SK-N-SH (cell line): ENCODE data around the gene RGS7BP. TPM values are rescaled to one million over a fixed set of nuclear protein-coding genes. Genes with fewer than 3 reads are reported as not detected.

Source experiments
- CTCF ChIA-PET: fragments of 300-600, 350-600 bp; formaldehyde crosslinking; extraction: SDS; loops from one replicate; lab custom pipeline; 2021; lab: Yijun Ruan, JAX
- POLR2A ChIA-PET: fragments of 350-600 bp; sonication (Branson Sonifier 250); formaldehyde crosslinking; extraction: SDS; loops from one replicate; lab custom pipeline; 2020; ENCODE audit warnings: antibody characterized with exemption, inconsistent platforms; lab: Yijun Ruan, JAX
- DNase-seq: peaks from one replicate; pipeline ENCODE4 v3.0.0; 2012
- H2AFZ ChIP-seq: fragments of 200-600 bp; sonication (generic); 2 replicates; pipeline ENCODE4 v1.8.1; 2016; ENCODE audit warnings: antibody characterized with exemption, mild to moderate bottlenecking, low read depth
- H3F3A ChIP-seq: fragments of 200-600 bp; sonication (generic); replicated peaks from 2 replicates; pipeline ENCODE3; 2016; ENCODE audit warnings: antibody characterized with exemption, mild to moderate bottlenecking; ENCODE audit not compliant: insufficient read depth
- H3K27ac ChIP-seq, 2 experiments: fragments of 200-500 bp in 1 of 2; fragments of 200-600 bp in 1 of 2; sonication (Bioruptor generic) in 1 of 2; sonication (generic), shearing (Covaris generic) in 1 of 2; 2 replicates each; pipeline versions ENCODE4 v1.5.1 to v1.6.1; 2014 to 2016; ENCODE audit warnings: low read depth in 2 of 2, inconsistent platforms in 1 of 2, low read length in 1 of 2, mild to moderate bottlenecking in 1 of 2, mixed read lengths in 1 of 2
- H3K27me3 ChIP-seq: fragments of 200-600 bp; sonication (generic), shearing (Covaris generic); 2 replicates; pipeline ENCODE4 v1.6.1; 2016; ENCODE audit warnings: mixed run types; ENCODE audit not compliant: insufficient read depth
- H3K36me3 ChIP-seq, 2 experiments: fragments of 200-500 bp in 1 of 2; fragments of 200-600 bp in 1 of 2; sonication (Bioruptor generic) in 1 of 2; sonication (generic) in 1 of 2; replicated peaks in 1 of 2; 2 replicates each; pipeline versions ENCODE3 to v1.5.1; 2014 to 2016; ENCODE audit warnings: low read length in 1 of 2, mild to moderate bottlenecking in 1 of 2; ENCODE audit not compliant: insufficient read depth in 2 of 2, control insufficient read depth in 1 of 2
- H3K4me1 ChIP-seq, 2 experiments: fragments of 200-500 bp in 1 of 2; fragments of 200-600 bp in 1 of 2; sonication (Bioruptor generic) in 1 of 2; sonication (generic), shearing (Covaris generic) in 1 of 2; 2 replicates each; pipeline versions ENCODE4 v1.5.1 to v1.6.1; 2014 to 2016; ENCODE audit warnings: low read depth in 1 of 2, low read length in 1 of 2, mixed run types in 1 of 2; ENCODE audit not compliant: insufficient read depth in 2 of 2, control insufficient read depth in 1 of 2
- H3K4me2 ChIP-seq: fragments of 200-600 bp; sonication (generic), shearing (Covaris generic); 2 replicates; pipeline ENCODE4 v1.6.1; 2017; ENCODE audit warnings: mixed run types
- H3K4me3 ChIP-seq, 2 experiments: fragments of 200-500 bp in 1 of 2; fragments of 200-600 bp in 1 of 2; sonication (Bioruptor generic) in 1 of 2; sonication (generic), shearing (Covaris generic) in 1 of 2; 2 replicates each; pipeline versions ENCODE4 v1.5.1 to v1.8.1; 2014 to 2016; ENCODE audit warnings: low read depth in 2 of 2, inconsistent platforms in 1 of 2, low read length in 1 of 2, mild to moderate bottlenecking in 1 of 2, mixed read lengths in 1 of 2, moderate library complexity in 1 of 2
- H3K79me2 ChIP-seq: fragments of 200-600 bp; sonication (generic); 2 replicates; pipeline ENCODE4 v1.8.1; 2017; ENCODE audit warnings: mild to moderate bottlenecking; ENCODE audit not compliant: insufficient read depth
- H3K9ac ChIP-seq: fragments of 200-600 bp; sonication (generic); 2 replicates; pipeline ENCODE4 v1.6.1; 2017; ENCODE audit warnings: mixed run types
- H3K9me2 ChIP-seq: fragments of 200-600 bp; sonication (generic); 2 replicates; pipeline ENCODE4 v1.6.1; 2017; ENCODE audit warnings: mixed run types
- H3K9me3 ChIP-seq: fragments of 200-600 bp; sonication (generic); 2 replicates; pipeline ENCODE4 v1.6.1; 2017; ENCODE audit warnings: mixed run types, mild to moderate bottlenecking, moderate library complexity
- H4K20me1 ChIP-seq: fragments of 200-600 bp; sonication (generic); 2 replicates; pipeline ENCODE4 v1.6.1; 2017; ENCODE audit warnings: mild to moderate bottlenecking, mixed run types; ENCODE audit not compliant: insufficient read depth
- CHD2 ChIP-seq: fragments of 150-350 bp; IDR thresholded peaks from 2 replicates; pipeline ENCODE4 v1.6.1; 2018; ENCODE audit warnings: low read length; ENCODE audit not compliant: partially characterized antibody
- FOSL2 ChIP-seq: IDR thresholded peaks from 2 replicates; pipeline ENCODE4 v1.4.0; 2012; ENCODE audit warnings: low read depth, mild to moderate bottlenecking, moderate library complexity, borderline replicate concordance
- GATA2 ChIP-seq: sonication (generic); formaldehyde crosslinking; IDR thresholded peaks from 2 replicates; pipeline ENCODE4 v1.5.0; 2020; ENCODE audit warnings: mild to moderate bottlenecking, missing genetic modification reagents
- MEF2A ChIP-seq: IDR thresholded peaks from 2 replicates; pipeline ENCODE4 v1.4.0; 2012; ENCODE audit warnings: low read depth, borderline replicate concordance
- POLR2AphosphoS5 ChIP-seq: IDR thresholded peaks from 2 replicates; pipeline ENCODE4 v1.6.1; 2012; ENCODE audit warnings: low read depth, low read length
- RCOR1 ChIP-seq: fragments of 150-350 bp; IDR thresholded peaks from 2 replicates; pipeline ENCODE4 v1.6.1; 2017; ENCODE audit warnings: antibody characterized with exemption, low read length
- SIN3A ChIP-seq: IDR thresholded peaks from 2 replicates; pipeline ENCODE4 v1.6.1; 2012; ENCODE audit warnings: low read depth, mild to moderate bottlenecking, low read length, moderate library complexity, borderline replicate concordance
- SMC3 ChIP-seq: IDR thresholded peaks from 2 replicates; pipeline ENCODE4 v1.6.1; 2012; ENCODE audit warnings: low read depth, low read length, improper control_type of control experiment
- YY1 ChIP-seq: IDR thresholded peaks from 2 replicates; pipeline ENCODE4 v1.4.0; 2012; ENCODE audit warnings: low read depth, mild to moderate bottlenecking
- WGBS: methylation state at CpG from one replicate; pipeline ENCODE4 v1.1.6; 2017; ENCODE audit warnings: low lambda C conversion rate; 5-methylcytosine and 5-hydroxymethylcytosine counted together
- polyA plus RNA-seq, 3 experiments: library from polyadenylated mRNA; depleted of rRNA; stranded (reverse); fragments of >200 nt; gene quantifications; 2 replicates each; pipeline ENCODE4 v1.2.3, GENCODE V29; 2012
- TF ChIP-seq, protein P1 (sequence below): fragments of 150-350 bp; IDR thresholded peaks from 2 replicates; pipeline ENCODE4 v1.6.1; 2016; ENCODE audit warnings: mild to moderate bottlenecking, low read depth, low read length
- TF ChIP-seq, protein P2 (sequence below): fragments of 200-600 bp; sonication (generic); IDR thresholded peaks from 2 replicates; pipeline ENCODE4 v1.6.1; 2017; ENCODE audit warnings: antibody characterized with exemption, mild to moderate bottlenecking, moderate library complexity
- TF ChIP-seq, protein P3 (sequence below): IDR thresholded peaks from 2 replicates; pipeline ENCODE4 v1.6.1; 2012; ENCODE audit warnings: mild to moderate bottlenecking, low read depth, low read length, moderate library complexity

The RGS7BP gene
- polyA plus RNA-seq, 1 of the 3 experiments (the other 2 are of a cell fraction): not detected

DNA sequence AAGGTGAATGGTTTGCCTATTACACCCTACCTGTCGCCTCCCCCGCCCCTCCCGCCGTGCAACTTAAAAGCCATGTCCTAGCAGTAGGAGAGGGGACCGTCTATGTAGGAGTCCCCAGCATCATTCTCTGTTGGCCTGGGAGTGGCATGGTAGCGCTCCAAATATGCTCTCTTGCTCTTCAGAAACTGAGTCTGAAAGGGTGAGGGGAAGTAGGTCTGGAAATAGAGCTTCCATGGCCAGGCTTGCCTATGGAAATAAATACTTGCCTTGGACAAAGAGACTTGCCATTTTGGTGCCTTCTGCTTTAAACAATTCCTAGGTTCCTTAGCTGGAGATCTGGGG lies 1.4 kb downstream of the RGS7BP start:
- 45% methylated on average over 3 of the region's 6 CpGs for WGBS

DNA sequence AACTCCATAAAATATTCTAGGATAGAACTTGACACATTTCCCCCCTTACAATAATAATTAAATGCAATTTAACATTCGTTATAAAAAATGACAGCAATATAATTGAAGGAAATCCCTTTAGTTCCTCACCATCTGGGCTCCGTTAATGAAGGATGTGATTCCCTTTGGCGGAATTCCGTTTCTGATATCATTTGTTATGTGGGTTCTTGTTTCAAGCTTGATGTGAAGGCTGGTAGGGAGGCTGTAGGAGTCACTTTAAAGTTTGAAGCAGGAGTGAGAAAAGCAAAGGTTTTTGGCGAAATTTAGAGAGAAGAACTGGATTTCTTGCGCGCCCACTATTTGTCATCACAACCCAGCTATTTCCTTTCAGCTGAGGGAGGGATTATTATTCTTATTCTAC lies 4.0 kb downstream of the RGS7BP start:
- CTCF ChIA-PET: no interaction called here

More for the DNA sequence above, 1.4 kb downstream of the RGS7BP start:
- Histone ChIP-seq H3K4me3 (no peak overlapping the region), H3K27me3 (peaks cover 30% of the 10 kb centered on the region), H3K79me2 (no peaks in the 10 kb centered on the region), H2AFZ (no peak overlapping the region), H3K9me3 (no peaks in the 10 kb centered on the region), H3K4me2 (no peak overlapping the region), H3K36me3 (no peaks in the 10 kb centered on the region), H3K9ac (no peak overlapping the region), H3K4me1 (no peaks in the 10 kb centered on the region; a peak in 1 of 4 replicates), H3K27ac (no peak overlapping the region), H4K20me1 (no peaks in the 10 kb centered on the region), H3K9me2 (no peaks in the 10 kb centered on the region), H3F3A (no peaks in the 10 kb centered on the region)
- TF ChIP-seq FOSL2 (no peak), SMC3 (no peak), YY1 (no peak), POLR2AphosphoS5 (no peak)
- TF ChIP-seq, protein P1, sequence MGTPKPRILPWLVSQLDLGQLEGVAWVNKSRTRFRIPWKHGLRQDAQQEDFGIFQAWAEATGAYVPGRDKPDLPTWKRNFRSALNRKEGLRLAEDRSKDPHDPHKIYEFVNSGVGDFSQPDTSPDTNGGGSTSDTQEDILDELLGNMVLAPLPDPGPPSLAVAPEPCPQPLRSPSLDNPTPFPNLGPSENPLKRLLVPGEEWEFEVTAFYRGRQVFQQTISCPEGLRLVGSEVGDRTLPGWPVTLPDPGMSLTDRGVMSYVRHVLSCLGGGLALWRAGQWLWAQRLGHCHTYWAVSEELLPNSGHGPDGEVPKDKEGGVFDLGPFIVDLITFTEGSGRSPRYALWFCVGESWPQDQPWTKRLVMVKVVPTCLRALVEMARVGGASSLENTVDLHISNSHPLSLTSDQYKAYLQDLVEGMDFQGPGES: no peak
- ChIA-PET POLR2A (no interaction called here), CTCF (no interaction called here)
- no peak for DNase-seq

More for the DNA sequence above, 4.0 kb downstream of the RGS7BP start:
- Histone ChIP-seq H3K9ac (no peak overlapping the region), H3K79me2 (no peaks in the 10 kb centered on the region), H3K27ac (no peak overlapping the region), H4K20me1 (no peaks in the 10 kb centered on the region), H3K4me3 (no peak overlapping the region), H3F3A (no peaks in the 10 kb centered on the region), H3K36me3 (no peaks in the 10 kb centered on the region), H3K4me2 (no peak overlapping the region), H3K9me3 (no peaks in the 10 kb centered on the region), H3K4me1 (no peaks in the 10 kb centered on the region; a peak in 1 of 4 replicates), H3K27me3 (peaks cover 37% of the 10 kb centered on the region), H2AFZ (no peak overlapping the region), H3K9me2 (no peaks in the 10 kb centered on the region)
- POLR2A ChIA-PET: no interaction called here
- DNase-seq: no peak
- TF ChIP-seq, protein P2, sequence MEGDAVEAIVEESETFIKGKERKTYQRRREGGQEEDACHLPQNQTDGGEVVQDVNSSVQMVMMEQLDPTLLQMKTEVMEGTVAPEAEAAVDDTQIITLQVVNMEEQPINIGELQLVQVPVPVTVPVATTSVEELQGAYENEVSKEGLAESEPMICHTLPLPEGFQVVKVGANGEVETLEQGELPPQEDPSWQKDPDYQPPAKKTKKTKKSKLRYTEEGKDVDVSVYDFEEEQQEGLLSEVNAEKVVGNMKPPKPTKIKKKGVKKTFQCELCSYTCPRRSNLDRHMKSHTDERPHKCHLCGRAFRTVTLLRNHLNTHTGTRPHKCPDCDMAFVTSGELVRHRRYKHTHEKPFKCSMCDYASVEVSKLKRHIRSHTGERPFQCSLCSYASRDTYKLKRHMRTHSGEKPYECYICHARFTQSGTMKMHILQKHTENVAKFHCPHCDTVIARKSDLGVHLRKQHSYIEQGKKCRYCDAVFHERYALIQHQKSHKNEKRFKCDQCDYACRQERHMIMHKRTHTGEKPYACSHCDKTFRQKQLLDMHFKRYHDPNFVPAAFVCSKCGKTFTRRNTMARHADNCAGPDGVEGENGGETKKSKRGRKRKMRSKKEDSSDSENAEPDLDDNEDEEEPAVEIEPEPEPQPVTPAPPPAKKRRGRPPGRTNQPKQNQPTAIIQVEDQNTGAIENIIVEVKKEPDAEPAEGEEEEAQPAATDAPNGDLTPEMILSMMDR: no peak
- TF ChIP-seq SIN3A (no peak), RCOR1 (no peak), CHD2 (no peak), MEF2A (no peak), GATA2 (no peak)
- TF ChIP-seq, protein P3, sequence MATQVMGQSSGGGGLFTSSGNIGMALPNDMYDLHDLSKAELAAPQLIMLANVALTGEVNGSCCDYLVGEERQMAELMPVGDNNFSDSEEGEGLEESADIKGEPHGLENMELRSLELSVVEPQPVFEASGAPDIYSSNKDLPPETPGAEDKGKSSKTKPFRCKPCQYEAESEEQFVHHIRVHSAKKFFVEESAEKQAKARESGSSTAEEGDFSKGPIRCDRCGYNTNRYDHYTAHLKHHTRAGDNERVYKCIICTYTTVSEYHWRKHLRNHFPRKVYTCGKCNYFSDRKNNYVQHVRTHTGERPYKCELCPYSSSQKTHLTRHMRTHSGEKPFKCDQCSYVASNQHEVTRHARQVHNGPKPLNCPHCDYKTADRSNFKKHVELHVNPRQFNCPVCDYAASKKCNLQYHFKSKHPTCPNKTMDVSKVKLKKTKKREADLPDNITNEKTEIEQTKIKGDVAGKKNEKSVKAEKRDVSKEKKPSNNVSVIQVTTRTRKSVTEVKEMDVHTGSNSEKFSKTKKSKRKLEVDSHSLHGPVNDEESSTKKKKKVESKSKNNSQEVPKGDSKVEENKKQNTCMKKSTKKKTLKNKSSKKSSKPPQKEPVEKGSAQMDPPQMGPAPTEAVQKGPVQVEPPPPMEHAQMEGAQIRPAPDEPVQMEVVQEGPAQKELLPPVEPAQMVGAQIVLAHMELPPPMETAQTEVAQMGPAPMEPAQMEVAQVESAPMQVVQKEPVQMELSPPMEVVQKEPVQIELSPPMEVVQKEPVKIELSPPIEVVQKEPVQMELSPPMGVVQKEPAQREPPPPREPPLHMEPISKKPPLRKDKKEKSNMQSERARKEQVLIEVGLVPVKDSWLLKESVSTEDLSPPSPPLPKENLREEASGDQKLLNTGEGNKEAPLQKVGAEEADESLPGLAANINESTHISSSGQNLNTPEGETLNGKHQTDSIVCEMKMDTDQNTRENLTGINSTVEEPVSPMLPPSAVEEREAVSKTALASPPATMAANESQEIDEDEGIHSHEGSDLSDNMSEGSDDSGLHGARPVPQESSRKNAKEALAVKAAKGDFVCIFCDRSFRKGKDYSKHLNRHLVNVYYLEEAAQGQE: no peak
- WGBS: 33% methylated on average over 7 of the region's 7 CpGs
